ENCODE results near the gene HDAC10.
A peak's percentile ranks its signal among the peaks of the same experiment; 100 is the strongest.

The HDAC10 gene

GRCh38 chr22:50247748-50248147 lies 3.3 kb downstream of the HDAC10 start:
- no peak for ATAC-seq
- H3K36me3 Mint-ChIP-seq (ENCODE audit: low read depth): peaks cover 3% of the 10 kb centered on the region
- no peak overlapping the region for H3K4me3 Mint-ChIP-seq

GRCh38 chr22:50246242-50247175 lies 4.6 kb downstream of the HDAC10 start:
- no peaks in the 10 kb centered on the region for H3K9me3 Mint-ChIP-seq
- DNase-seq: no peak
- peak overlapping the region; percentile 99 for H3K4me3 Mint-ChIP-seq
- H3K27ac Mint-ChIP-seq: no peak overlapping the region
- ATAC-seq: no peak
- peaks cover 35% of the 10 kb centered on the region for H3K4me1 Mint-ChIP-seq
- no peaks in the 10 kb centered on the region for H3K27me3 Mint-ChIP-seq
- peaks cover 3% of the 10 kb centered on the region for H3K36me3 Mint-ChIP-seq (ENCODE audit: low read depth)

More at GRCh38 chr22:50247748-50248147, 3.3 kb downstream of the HDAC10 start:
- Mint-ChIP-seq H3K9me3 (no peaks in the 10 kb centered on the region), H3K27ac (no peak overlapping the region), H3K4me1 (peaks cover 23% of the 10 kb centered on the region), H3K27me3 (no peaks in the 10 kb centered on the region)
- DNase-seq: no peak

- H3K4me3 Mint-ChIP-seq: peak overlapping the region; percentile 99
- ATAC-seq (no peak), DNase-seq (no peak)
- peaks cover 3% of the 10 kb centered on the region for H3K36me3 Mint-ChIP-seq (ENCODE audit: low read depth)
- no peaks in the 10 kb centered on the region for H3K27me3 Mint-ChIP-seq
- H3K27ac Mint-ChIP-seq: peak overlapping the region; percentile 100
- H3K9me3 Mint-ChIP-seq: no peaks in the 10 kb centered on the region
- H3K4me1 Mint-ChIP-seq: peaks cover 39% of the 10 kb centered on the region
These were observed 5.6 kb downstream of the HDAC10 start for GRCh38 chr22:50245214-50246072.

GRCh38 chr22:50244420-50245213 lies 6.4 kb downstream of the HDAC10 start, which contains the start of gene TUBGCP6:
TUBGCP6 (minus strand) TSS chr22:50245023; CDS start chr22:50244459, 564 bp downstream.
- ATAC-seq (peak; percentile 90), DNase-seq (peak; percentile 96)
- H3K27ac Mint-ChIP-seq: peak within 1 kb of the TSS; percentile 100
- H3K9me3 Mint-ChIP-seq: no peaks in the 10 kb centered on the region
- peak within 1 kb of the TSS; percentile 99 for H3K4me3 Mint-ChIP-seq
- peaks cover 6% of the 10 kb centered on the region for H3K36me3 Mint-ChIP-seq (ENCODE audit: low read depth)
- H3K27me3 Mint-ChIP-seq: no peaks in the 10 kb centered on the region
- H3K4me1 Mint-ChIP-seq: peaks cover 35% of the 10 kb centered on the region

- Mint-ChIP-seq H3K9me3 (no peaks in the 10 kb centered on the region), H3K36me3 (ENCODE audit: low read depth) (peaks cover 6% of the 10 kb centered on the region), H3K27me3 (no peaks in the 10 kb centered on the region), H3K4me3 (peak overlapping the region; percentile 99), H3K4me1 (peaks cover 33% of the 10 kb centered on the region), H3K27ac (peak overlapping the region; percentile 100)
- ATAC-seq (no peak), DNase-seq (no peak)
These were observed 7.2 kb downstream of the HDAC10 start for GRCh38 chr22:50243685-50244419.

- ATAC-seq (no peak), DNase-seq (no peak)
- Mint-ChIP-seq H3K36me3 (ENCODE audit: low read depth) (peaks cover 9% of the 10 kb centered on the region), H3K4me1 (peaks cover 33% of the 10 kb centered on the region), H3K4me3 (peak overlapping the region; percentile 99), H3K9me3 (no peaks in the 10 kb centered on the region), H3K27me3 (no peaks in the 10 kb centered on the region), H3K27ac (peak overlapping the region; percentile 100)
These were observed 8.6 kb downstream of the HDAC10 start for GRCh38 chr22:50242406-50242949.

GRCh38 chr22:50238755-50239154 lies 12.3 kb downstream of the HDAC10 start:
- Mint-ChIP-seq H3K9me3 (peaks cover 6% of the 10 kb centered on the region), H3K27ac (no peak overlapping the region), H3K36me3 (ENCODE audit: low read depth) (peaks cover 16% of the 10 kb centered on the region), H3K27me3 (no peaks in the 10 kb centered on the region), H3K4me3 (no peak overlapping the region), H3K4me1 (peaks cover 27% of the 10 kb centered on the region)
- no peak for ATAC-seq
- no peak for DNase-seq

GRCh38 chr22:50236731-50237409 lies 14.2 kb downstream of the HDAC10 start:
- H3K27me3 Mint-ChIP-seq: no peaks in the 10 kb centered on the region
- peaks cover 12% of the 10 kb centered on the region for H3K4me1 Mint-ChIP-seq
- DNase-seq (no peak), ATAC-seq (peak; percentile 22)
- H3K27ac Mint-ChIP-seq: no peak overlapping the region
- peaks cover 6% of the 10 kb centered on the region for H3K9me3 Mint-ChIP-seq
- H3K36me3 Mint-ChIP-seq (ENCODE audit: low read depth): peaks cover 22% of the 10 kb centered on the region
- no peak overlapping the region for H3K4me3 Mint-ChIP-seq

GRCh38 chr22:50233223-50233622 lies 17.8 kb downstream of the HDAC10 start:
- Mint-ChIP-seq H3K27ac (no peak overlapping the region), H3K4me1 (peaks cover 3% of the 10 kb centered on the region), H3K27me3 (no peaks in the 10 kb centered on the region), H3K36me3 (ENCODE audit: low read depth) (peaks cover 19% of the 10 kb centered on the region), H3K4me3 (no peak overlapping the region), H3K9me3 (peaks cover 6% of the 10 kb centered on the region)
- DNase-seq: no peak
- no peak for ATAC-seq

GRCh38 chr22:50232481-50233151 lies 18.4 kb downstream of the HDAC10 start:
- Mint-ChIP-seq H3K4me3 (no peak overlapping the region), H3K4me1 (peaks cover 3% of the 10 kb centered on the region), H3K36me3 (ENCODE audit: low read depth) (peaks cover 16% of the 10 kb centered on the region), H3K27me3 (no peaks in the 10 kb centered on the region), H3K27ac (no peak overlapping the region), H3K9me3 (peaks cover 6% of the 10 kb centered on the region)
- ATAC-seq (no peak), DNase-seq (no peak)

- ATAC-seq (no peak), DNase-seq (no peak)
- Mint-ChIP-seq H3K36me3 (ENCODE audit: low read depth) (peaks cover 6% of the 10 kb centered on the region), H3K27me3 (no peaks in the 10 kb centered on the region), H3K4me3 (no peak overlapping the region), H3K9me3 (no peaks in the 10 kb centered on the region), H3K4me1 (no peaks in the 10 kb centered on the region), H3K27ac (no peak overlapping the region)
These were observed 21.7 kb downstream of the HDAC10 start for GRCh38 chr22:50229370-50229769.

- H3K4me3 Mint-ChIP-seq: no peak overlapping the region
- ATAC-seq: no peak
These were observed 22.7 kb downstream of the HDAC10 start for GRCh38 chr22:50228366-50228765.

More at GRCh38 chr22:50228366-50228765, 22.7 kb downstream of the HDAC10 start:
- Mint-ChIP-seq H3K36me3 (ENCODE audit: low read depth) (peaks cover 7% of the 10 kb centered on the region), H3K27ac (no peak overlapping the region), H3K4me1 (no peaks in the 10 kb centered on the region), H3K27me3 (no peaks in the 10 kb centered on the region), H3K9me3 (no peaks in the 10 kb centered on the region)
- DNase-seq: no peak

All from activated naive CD8-positive, alpha-beta T cell treated with anti-CD3 and anti-CD28 coated beads, Interleukin-2, amount 50 U/mL, for 24 hours (primary cell).